GM12801 (cell line): Measurements from ENCODE around the gene CEP131.

ENCODE experiments used
- CTCF ChIP-seq: IDR thresholded peaks from one replicate; pipeline ENCODE4 v1.5.1; 2011; ENCODE audit warnings: control low read depth; ENCODE audit not compliant: insufficient read length; ENCODE audit errors: extremely low read depth

CEP131 gene

GRCh38 chr17:81198826-81199481, 23.8 kb downstream of the CEP131 start:
- no peak for TF ChIP-seq CTCF

- TF ChIP-seq CTCF: no peak
Observed at GRCh38 chr17:81197831-81198490, 24.8 kb downstream of the CEP131 start.

GRCh38 chr17:81197409-81197795, 25.4 kb downstream of the CEP131 start:
- TF ChIP-seq CTCF: no peak

GRCh38 chr17:81196505-81197408, 26.0 kb downstream of the CEP131 start:
- TF ChIP-seq CTCF: no peak

GRCh38 chr17:81195941-81196495, 26.7 kb downstream of the CEP131 start:
- no peak for TF ChIP-seq CTCF

DNA sequence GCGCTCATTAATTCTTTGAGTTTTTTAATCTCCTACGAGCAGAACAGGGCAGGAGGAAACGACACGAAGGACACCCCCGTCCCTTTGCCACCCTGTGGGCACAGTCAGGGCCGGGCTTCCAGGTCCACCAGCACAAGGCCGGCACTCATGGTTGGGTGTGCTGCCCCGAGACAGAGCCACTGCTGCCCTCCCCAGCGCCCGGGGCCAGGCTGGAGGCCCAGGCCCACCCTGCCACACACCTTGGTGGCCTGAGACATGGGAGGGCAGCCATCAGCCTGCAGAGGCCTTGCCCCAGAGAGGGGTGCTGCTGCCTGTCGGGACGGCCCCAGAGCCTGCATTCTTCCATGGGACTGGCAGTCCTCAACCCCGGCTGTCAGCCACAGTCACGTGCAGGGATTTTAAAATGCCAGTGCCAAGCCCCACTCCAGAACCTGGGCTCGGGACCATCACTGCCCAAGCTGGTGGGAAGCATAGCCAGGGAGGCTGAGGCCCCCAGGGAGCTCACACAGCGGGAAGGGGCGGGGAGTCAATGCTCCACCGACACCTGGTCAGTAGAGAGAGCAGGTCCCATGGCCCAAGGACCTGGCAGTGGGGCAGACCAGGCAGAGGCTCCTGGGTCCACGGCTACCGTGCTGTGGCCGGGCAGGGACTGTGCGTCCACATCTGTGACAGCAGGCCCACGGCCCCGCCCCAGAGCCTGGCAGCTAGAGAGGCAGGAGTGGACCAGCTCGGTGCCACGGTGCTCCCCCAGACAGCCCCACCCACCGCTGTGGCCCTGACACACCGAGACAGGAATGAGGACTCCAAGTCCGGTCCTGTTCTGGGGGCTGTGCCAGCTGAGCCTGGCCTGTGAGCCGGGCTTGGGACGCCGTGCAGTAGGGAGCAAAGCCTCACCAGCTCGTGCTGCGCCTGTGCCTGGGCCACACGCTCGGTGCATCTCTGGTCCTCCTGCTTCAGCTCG, 27.5 kb downstream of the CEP131 start:
- TF ChIP-seq CTCF: no peak
